ENCODE measurements around the gene DIS3.

DNA sequence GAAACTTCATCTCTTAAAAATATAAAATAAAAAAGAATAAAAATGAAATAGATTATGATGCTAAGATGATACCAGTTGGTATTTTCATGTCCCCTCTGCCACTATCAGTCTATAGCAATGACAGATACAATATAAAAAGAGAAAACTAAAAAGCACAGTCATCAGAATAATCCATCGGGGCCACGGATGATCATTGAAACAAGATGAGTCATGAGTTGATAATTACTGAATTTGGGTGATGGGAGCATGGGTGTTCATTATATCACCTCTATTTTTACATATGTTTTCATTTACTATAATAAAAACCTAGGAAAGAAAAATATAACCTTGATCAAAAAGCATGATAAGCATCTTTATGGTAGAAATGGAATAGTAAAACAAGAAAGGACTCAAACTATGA is 41.4 kb upstream of the DIS3 start:
- TF ChIP-seq, protein P1, sequence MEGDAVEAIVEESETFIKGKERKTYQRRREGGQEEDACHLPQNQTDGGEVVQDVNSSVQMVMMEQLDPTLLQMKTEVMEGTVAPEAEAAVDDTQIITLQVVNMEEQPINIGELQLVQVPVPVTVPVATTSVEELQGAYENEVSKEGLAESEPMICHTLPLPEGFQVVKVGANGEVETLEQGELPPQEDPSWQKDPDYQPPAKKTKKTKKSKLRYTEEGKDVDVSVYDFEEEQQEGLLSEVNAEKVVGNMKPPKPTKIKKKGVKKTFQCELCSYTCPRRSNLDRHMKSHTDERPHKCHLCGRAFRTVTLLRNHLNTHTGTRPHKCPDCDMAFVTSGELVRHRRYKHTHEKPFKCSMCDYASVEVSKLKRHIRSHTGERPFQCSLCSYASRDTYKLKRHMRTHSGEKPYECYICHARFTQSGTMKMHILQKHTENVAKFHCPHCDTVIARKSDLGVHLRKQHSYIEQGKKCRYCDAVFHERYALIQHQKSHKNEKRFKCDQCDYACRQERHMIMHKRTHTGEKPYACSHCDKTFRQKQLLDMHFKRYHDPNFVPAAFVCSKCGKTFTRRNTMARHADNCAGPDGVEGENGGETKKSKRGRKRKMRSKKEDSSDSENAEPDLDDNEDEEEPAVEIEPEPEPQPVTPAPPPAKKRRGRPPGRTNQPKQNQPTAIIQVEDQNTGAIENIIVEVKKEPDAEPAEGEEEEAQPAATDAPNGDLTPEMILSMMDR (IDR thresholded peaks at IDR 0.05; ENCODE audit: low read length), result no peak
- TF ChIP-seq EZH2 (IDR thresholded peaks at IDR 0.05; ENCODE audit: borderline replicate concordance, low read length), result no peak
